GM10266 (cell line): ENCODE data around the gene NDOR1.
"Not testable (repeated sequence)": the region's sequence is repeated elsewhere in the genome, so short reads cannot be mapped to it uniquely, and the experiment has no call there.

ENCODE experiments used
- DNase-seq: peaks from one replicate; pipeline ENCODE4 v3.0.0; 2012; ENCODE audit errors: extremely low spot score
- TF ChIP-seq, protein P1 (sequence below): IDR thresholded peaks from 2 replicates; pipeline ENCODE4 v1.5.1; 2012; ENCODE audit warnings: mild to moderate bottlenecking, low read depth; ENCODE audit not compliant: control insufficient read depth, insufficient read depth; ENCODE audit errors: missing control alignments

Gene NDOR1

DNA sequence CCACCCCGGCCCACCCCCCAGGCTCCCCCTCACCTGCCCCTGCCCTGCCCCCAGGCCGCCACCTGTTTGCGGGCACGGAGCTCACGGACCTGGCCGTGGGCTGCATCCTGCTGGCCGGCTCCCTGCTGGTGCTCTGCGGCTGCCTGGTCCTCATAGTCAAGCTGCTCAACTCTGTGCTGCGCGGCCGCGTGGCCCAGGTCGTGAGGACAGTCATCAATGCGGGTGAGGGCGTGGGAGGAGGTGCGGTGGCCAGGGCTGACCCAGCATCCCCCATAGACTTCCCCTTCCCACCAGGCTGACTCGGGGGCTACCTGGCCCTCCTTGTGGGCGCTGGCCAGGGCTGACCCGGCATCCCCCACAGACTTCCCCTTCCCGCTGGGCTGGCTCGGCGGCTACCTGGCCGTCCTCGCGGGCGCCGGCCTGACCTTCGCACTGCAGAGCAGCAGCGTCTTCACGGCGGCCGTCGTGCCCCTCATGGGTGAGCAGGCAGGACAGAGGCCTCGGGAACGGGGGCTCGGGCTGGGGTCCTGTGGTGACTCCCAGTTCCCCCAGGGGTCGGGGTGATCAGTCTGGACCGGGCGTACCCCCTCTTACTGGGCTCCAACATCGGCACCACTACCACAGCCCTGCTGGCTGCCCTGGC, 28.7 kb downstream of the NDOR1 start:
- TF ChIP-seq, protein P1, sequence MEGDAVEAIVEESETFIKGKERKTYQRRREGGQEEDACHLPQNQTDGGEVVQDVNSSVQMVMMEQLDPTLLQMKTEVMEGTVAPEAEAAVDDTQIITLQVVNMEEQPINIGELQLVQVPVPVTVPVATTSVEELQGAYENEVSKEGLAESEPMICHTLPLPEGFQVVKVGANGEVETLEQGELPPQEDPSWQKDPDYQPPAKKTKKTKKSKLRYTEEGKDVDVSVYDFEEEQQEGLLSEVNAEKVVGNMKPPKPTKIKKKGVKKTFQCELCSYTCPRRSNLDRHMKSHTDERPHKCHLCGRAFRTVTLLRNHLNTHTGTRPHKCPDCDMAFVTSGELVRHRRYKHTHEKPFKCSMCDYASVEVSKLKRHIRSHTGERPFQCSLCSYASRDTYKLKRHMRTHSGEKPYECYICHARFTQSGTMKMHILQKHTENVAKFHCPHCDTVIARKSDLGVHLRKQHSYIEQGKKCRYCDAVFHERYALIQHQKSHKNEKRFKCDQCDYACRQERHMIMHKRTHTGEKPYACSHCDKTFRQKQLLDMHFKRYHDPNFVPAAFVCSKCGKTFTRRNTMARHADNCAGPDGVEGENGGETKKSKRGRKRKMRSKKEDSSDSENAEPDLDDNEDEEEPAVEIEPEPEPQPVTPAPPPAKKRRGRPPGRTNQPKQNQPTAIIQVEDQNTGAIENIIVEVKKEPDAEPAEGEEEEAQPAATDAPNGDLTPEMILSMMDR: no peak
- DNase-seq: no peak

DNA sequence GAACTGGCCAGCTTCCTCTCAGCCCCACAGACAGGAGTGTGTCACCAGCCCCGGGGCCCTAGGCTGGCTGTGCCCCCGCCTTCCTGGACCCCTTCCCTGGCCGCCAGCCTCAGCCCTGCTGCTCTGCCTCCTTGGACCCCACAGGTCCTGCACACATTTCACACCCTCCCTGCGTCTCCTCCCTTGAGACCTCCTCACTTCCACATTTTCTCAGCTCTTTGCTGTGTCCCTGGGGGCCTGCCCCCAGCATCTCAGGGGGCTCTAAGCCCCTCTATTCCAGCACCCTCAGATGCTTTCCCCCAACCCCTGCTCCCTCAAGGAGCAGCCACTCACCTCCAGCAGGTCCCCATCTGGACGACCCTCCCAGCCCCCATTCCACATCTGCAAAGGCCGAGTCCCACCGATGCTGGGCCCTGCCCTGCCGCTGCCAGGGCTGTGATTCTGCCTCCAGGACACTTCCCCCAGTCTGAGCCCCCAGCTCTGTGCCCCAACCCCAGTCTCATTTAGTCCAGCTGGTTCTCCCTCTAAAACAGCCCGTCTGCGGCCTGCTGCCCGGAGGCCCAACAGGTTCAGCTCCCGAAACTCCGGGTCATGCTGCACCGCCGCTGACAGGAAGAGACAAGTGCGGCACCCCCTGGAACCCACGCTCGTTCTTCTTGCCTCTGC, 29.4 kb downstream of the NDOR1 start:
- TF ChIP-seq, protein P1: no peak
- DNase-seq: no peak

DNA sequence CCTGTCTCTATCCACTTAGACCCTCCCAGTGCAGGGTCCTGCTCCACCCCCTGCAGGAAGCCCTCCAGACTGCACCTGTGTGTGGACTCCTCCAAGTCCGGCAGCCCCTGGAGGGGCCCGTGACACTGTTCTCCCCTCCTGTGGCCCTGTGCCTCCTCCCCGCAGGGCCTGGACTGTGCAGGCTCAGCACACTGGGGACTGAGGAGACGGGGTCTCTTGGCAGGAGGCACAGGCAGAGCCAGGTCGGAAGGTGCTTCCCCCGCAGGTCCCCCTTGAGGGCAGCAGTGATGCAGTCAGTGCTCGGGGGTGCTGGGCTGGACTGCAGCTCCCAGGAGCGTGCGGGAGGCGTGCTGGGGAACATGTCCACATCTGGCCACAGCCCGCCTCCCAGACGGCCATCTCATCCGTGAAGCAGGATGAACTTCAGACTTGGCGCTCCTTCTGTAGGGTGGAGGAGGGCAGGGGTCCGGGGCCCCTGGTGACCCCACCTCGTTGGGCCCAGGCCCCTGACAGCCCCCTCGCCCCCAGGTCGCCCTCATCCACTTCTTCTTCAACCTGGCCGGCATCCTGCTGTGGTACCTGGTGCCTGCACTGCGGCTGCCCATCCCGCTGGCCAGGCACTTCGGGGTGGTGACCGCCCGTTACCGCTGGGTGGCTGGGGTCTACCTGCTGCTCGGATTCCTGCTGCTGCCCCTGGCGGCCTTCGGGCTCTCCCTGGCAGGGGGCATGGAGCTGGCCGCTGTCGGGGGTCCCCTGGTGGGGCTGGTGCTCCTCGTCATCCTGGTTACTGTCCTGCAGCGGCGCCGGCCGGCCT, 30.1 kb downstream of the NDOR1 start:
- TF ChIP-seq, protein P1: no peak
- DNase-seq: no peak

DNA sequence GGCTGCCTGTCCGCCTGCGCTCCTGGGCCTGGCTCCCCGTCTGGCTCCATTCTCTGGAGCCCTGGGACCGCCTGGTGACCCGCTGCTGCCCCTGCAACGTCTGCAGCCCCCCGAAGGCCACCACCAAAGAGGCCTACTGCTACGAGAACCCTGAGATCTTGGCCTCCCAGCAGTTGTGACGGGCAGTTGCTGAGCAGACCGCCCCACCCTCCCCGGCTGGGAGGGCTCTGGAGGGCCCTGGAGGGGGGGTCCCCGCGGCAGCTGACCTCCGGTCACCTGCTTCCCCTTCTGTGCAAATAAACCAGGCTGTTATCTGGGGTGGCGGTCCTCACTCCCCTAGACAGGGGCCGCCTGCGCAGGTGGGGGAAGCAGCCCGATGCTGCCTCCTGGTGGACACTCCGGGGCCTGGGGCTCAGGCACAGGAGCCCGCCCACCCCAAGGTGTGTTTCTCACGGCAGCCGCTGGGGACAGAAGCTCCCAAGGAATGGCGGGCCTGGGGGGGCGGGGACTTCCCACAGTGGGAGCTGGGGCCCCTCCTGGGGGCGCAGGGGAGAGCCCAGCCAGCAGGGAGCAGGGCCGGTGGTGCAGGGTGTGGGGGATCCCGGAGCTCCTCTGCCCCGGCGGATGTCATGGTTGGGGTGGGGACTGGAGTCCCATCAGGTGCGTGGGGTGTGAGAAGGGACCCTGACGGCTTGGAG, 30.9 kb downstream of the NDOR1 start:
- DNase-seq: peak; percentile 98
- TF ChIP-seq, protein P1: peak; percentile 99

DNA sequence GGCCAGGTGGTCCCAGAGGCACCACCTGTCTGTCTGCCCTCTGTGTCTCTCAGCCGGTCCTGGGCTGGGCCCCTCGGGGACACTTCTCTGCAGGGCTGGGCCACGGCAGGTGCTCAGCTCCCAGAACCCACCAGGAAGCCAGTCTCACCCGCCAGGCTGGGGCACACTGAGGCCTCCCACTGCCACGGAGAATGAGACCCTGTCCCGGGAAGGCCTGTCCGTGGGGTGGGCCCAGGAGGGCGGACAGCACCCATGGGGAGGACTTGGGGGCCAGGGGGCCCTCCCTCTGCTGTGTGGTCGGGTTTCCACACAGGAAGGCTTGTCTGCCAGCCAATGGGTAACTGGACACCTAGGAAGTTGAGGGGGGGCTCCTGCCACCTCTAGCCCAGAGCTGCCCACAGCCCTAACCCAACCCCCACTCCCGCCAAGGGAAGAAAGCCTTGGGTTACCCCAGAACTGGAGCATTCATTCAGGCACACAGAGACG, 31.5 kb downstream of the NDOR1 start:
- TF ChIP-seq, protein P1: no peak
- no peak for DNase-seq

DNA sequence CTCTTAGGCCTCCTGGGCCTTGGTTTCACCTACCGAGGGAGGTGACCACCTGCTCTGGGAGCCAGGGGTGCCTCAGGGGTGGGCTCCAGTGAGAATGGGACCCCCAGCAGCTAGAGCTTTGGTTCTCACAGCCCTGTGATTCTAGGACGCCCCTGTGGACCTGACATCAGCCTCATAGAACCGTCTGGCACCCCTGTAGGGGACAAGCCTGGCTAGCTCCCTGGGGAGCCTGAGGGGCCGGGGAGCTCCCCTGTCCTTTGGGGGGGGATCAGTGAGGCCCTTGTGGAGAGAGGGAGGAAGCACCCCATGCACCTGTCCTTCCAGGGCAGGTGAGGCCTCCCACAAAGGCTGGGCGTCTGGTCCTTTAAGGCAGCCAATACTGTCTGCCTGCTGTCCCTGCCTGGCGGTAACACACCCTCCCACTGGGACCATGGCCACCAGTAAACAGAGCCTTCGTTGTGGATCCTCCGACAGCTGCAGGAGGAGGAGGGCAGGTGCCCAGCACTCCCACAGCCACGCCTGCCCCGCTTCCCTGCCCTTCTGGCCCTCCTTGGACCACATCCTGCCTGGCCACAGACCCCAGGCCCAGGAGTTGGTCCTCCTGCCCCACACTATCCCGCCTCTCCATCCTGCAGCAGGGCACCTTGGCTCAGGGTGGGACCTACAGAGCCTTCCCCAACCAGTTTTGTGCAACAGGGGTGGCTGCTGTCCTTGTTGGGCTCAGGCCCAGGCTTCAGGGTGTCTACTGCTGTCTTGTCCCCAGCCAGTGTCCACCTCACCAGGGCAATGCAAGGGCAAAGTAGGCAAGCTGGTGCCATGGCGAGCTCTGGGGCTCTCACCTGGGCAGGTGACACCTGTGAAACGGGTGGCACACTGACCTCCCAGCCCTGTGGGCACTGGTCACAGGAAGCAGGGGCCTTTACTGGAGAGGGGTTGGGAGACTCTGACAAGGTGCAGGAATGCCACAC, 32.5 kb downstream of the NDOR1 start:
- TF ChIP-seq, protein P1: no peak
- no peak for DNase-seq

DNA sequence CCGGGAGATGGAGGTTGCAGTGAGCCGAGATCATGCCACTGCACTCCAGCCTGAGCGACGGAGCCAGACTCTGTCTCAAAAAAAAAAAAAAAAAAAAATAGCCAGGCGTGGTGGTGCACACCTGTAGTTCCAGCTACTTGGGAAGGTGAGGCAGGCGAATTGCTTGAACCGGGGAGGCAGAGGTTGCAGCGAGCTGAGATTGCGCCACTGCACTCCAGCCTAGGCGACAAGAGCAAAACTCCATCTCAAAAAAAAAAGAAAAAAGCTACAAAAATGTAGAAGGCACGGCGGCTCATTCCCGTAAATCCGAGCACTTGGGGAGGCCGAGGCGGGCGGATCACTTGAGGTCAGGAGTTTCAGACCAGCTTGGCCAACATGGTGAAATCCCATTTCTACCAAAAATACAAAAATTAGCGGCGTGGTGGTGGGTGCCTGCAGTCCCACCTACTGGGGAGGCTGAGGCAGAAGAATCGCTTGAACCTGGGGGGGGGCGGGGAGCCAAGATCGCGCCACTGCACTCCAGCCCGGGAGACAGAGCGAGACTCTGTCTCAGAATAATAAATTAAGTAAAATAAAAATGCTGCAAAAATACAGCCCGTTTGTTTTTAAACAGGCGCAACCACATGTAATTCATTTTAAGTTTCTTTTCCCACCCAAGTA, 34.2 kb downstream of the NDOR1 start:
- DNase-seq: not testable (repeated sequence)
